Prostate gland (tissue), 2 donors: ENCODE results near the gene EPHA7.

Source experiments
- CTCF ChIP-seq, 4 experiments: fragments of 200-600 bp in 2 of 4; fragments of 450-650 bp in 2 of 4; sonication (generic) in 2 of 4; IDR thresholded peaks; 1 replicate in 3 of 4; 2 replicates in 1 of 4; pipeline ENCODE4 v1.5.1; 2016 to 2019; ENCODE audit warnings: antibody characterized with exemption in 4 of 4, mild to moderate bottlenecking in 2 of 4, moderate library complexity in 2 of 4
- POLR2A ChIP-seq: fragments of 450-650 bp; IDR thresholded peaks from one replicate; pipeline ENCODE4 v1.6.1; 2016; ENCODE audit warnings: antibody characterized with exemption, mild to moderate bottlenecking
- POLR2AphosphoS5 ChIP-seq: sonication (generic); formaldehyde crosslinking; IDR thresholded peaks from one replicate; pipeline ENCODE4 v1.6.1; 2017; ENCODE audit warnings: antibody characterized with exemption

- no peak for TF ChIP-seq POLR2A
- TF ChIP-seq POLR2AphosphoS5, result no peak
- no peak for TF ChIP-seq CTCF (IDR thresholded peaks at IDR 0.05)
These were observed 111.6 kb downstream of the EPHA7 start for GRCh38 chr6:93307505-93308409.
